Endothelial cell of umbilical vein (primary cell): ENCODE data around the gene POU6F2. TPM values are rescaled to one million over a fixed set of nuclear protein-coding genes. Genes with fewer than 3 reads are reported as not detected.

Experiments
- BruUV-seq: library from RNA; stranded (reverse); fragments of 400-500 nt; replicated peaks from 2 replicates; lab custom pipeline; 2021; lab: Mats Ljungman, UMichigan
- CTCF ChIA-PET: fragments of 300-600, 350-600 bp; sonication (Branson Sonifier 250); formaldehyde crosslinking; loops from one replicate; lab custom pipeline; 2021; ENCODE audit warnings: antibody characterized with exemption, inconsistent platforms; lab: Charles Lee
- POLR2A ChIA-PET: fragments of 300-600, 350-600 bp; sonication (Branson Sonifier 250); formaldehyde crosslinking; loops from one replicate; lab custom pipeline; 2021; ENCODE audit warnings: antibody characterized with exemption, inconsistent platforms; lab: Charles Lee
- DNase-seq: peaks from one replicate; pipeline ENCODE4 v3.0.0-alpha.2; 2011; ENCODE audit warnings: low read depth, low spot score
- FAIRE-seq: peaks from 2 replicates; lab custom pipeline; 2011; peaks lifted over from hg19 to GRCh38; lab: Jason Lieb, UNC
- H2AFZ ChIP-seq: 2 replicates; pipeline ENCODE4 v1.6.0; 2012; ENCODE audit warnings: low read depth, low read length, control low read depth, inconsistent platforms
- H3K27ac ChIP-seq: 2 replicates; pipeline ENCODE4 v1.5.1; 2011; ENCODE audit warnings: low read depth, mild to moderate bottlenecking, control low read depth, low read length, moderate library complexity; ENCODE audit not compliant: insufficient read depth
- H3K27me3 ChIP-seq, 2 experiments: 2 replicates each; pipeline versions ENCODE4 v1.6.0 to v1.6.1; 2011; ENCODE audit warnings: low read length in 2 of 2, mixed read lengths in 1 of 2; ENCODE audit not compliant: control insufficient read depth in 2 of 2, insufficient read depth in 2 of 2
- H3K36me3 ChIP-seq, 2 experiments: 2 replicates in 1 of 2; 3 replicates in 1 of 2; pipeline ENCODE4 v1.5.1; 2011; ENCODE audit warnings: low read length in 2 of 2, mild to moderate bottlenecking in 1 of 2, moderate library complexity in 1 of 2; ENCODE audit not compliant: control insufficient read depth in 2 of 2, insufficient read depth in 2 of 2; ENCODE audit errors: extremely low read depth in 1 of 2
- H3K4me1 ChIP-seq: 3 replicates; pipeline ENCODE4 v1.5.1; 2011; ENCODE audit warnings: mild to moderate bottlenecking, low read length; ENCODE audit not compliant: control insufficient read depth, insufficient read depth; ENCODE audit errors: extremely low read depth
- H3K4me2 ChIP-seq: 2 replicates; pipeline ENCODE4 v1.6.1; 2011; ENCODE audit warnings: low read length, control low read depth, mixed read lengths; ENCODE audit not compliant: insufficient read depth
- H3K4me3 ChIP-seq, 3 experiments: fragments of 200-600 bp in 1 of 3; sonication (generic), shearing (Covaris generic) in 1 of 3; replicated peaks in 1 of 3; 2 replicates each; pipeline ENCODE4 v1.5.1; 2011 to 2016; ENCODE audit warnings: control low read depth in 3 of 3, low read length in 3 of 3, mild to moderate bottlenecking in 2 of 3, inconsistent platforms in 1 of 3, low read depth in 1 of 3, moderate library complexity in 1 of 3; ENCODE audit not compliant: insufficient read depth in 1 of 3
- H3K79me2 ChIP-seq: 2 replicates; pipeline ENCODE4 v1.6.0; 2012; ENCODE audit warnings: low read length, inconsistent platforms; ENCODE audit not compliant: control insufficient read depth, insufficient read depth
- H3K9ac ChIP-seq: replicated peaks from 2 replicates; pipeline ENCODE3; 2011; ENCODE audit warnings: low read length, control low read depth; ENCODE audit not compliant: insufficient read depth; ENCODE audit errors: extremely low read depth
- H3K9me1 ChIP-seq: replicated peaks from 3 replicates; pipeline ENCODE4 v1.6.0; 2011; ENCODE audit warnings: mild to moderate bottlenecking, low read length; ENCODE audit not compliant: control insufficient read depth, insufficient read depth; ENCODE audit errors: extremely low read depth
- H3K9me3 ChIP-seq: replicated peaks from 2 replicates; pipeline ENCODE4 v1.5.1; 2012; ENCODE audit warnings: low read length, inconsistent platforms; ENCODE audit not compliant: control insufficient read depth, insufficient read depth
- H4K20me1 ChIP-seq: replicated peaks from 2 replicates; pipeline ENCODE3; 2011; ENCODE audit warnings: mild to moderate bottlenecking, low read length; ENCODE audit not compliant: control insufficient read depth, insufficient read depth; ENCODE audit errors: extremely low read depth
- EZH2 ChIP-seq: IDR thresholded peaks from 2 replicates; pipeline ENCODE4 v1.6.1; 2012; ENCODE audit warnings: borderline replicate concordance, low read depth, mild to moderate bottlenecking, moderate library complexity, low read length, inconsistent platforms; ENCODE audit not compliant: severe bottlenecking
- FOS ChIP-seq: IDR thresholded peaks from 2 replicates; pipeline ENCODE4 v1.6.1; 2011; ENCODE audit warnings: mild to moderate bottlenecking, low read length, moderate library complexity, borderline replicate concordance; ENCODE audit not compliant: insufficient read depth
- GATA2 ChIP-seq: IDR thresholded peaks from 2 replicates; pipeline ENCODE4 v1.7.0; 2011; ENCODE audit warnings: low read depth, mild to moderate bottlenecking, moderate library complexity, mixed read lengths, low read length; ENCODE audit not compliant: insufficient read length, insufficient read depth
- JUN ChIP-seq: IDR thresholded peaks from 2 replicates; pipeline ENCODE4 v1.6.1; 2011; ENCODE audit warnings: borderline replicate concordance, low read depth; ENCODE audit not compliant: insufficient read length, insufficient read depth
- MYC ChIP-seq: IDR thresholded peaks from one replicate; pipeline ENCODE4 v1.6.1; 2011; ENCODE audit warnings: mild to moderate bottlenecking, low read depth, low read length
- POLR2A ChIP-seq: IDR thresholded peaks from 2 replicates; pipeline ENCODE4 v1.6.1; 2012; ENCODE audit warnings: low read depth, mild to moderate bottlenecking, control low read depth, low read length
- POLR2AphosphoS5 ChIP-seq: IDR thresholded peaks from 2 replicates; pipeline ENCODE4 v1.6.1; 2012; ENCODE audit warnings: low read depth, mild to moderate bottlenecking, control low read depth, low read length, moderate library complexity; ENCODE audit not compliant: insufficient read depth
- dilution Hi-C: fragments of 300-500 bp; cut with MboI; formaldehyde crosslinking; loops from one replicate; pipeline ENCODE4 v1.15.0; 2019; ENCODE audit warnings: low sequenced_read_pairs; ENCODE audit not compliant: extremely low pct_ligation_motif_present
- intact Hi-C: fragments of 100-400 bp; cut with micrococcal nuclease; formaldehyde crosslinking; loops from one replicate; pipeline ENCODE4 v1.10.0; 2022
- polyA plus RNA-seq, 4 experiments: library from polyadenylated mRNA; depleted of rRNA in 3 of 4; stranded (reverse) in 3 of 4; unstranded in 1 of 4; fragments of >200 nt; gene quantifications; 2 replicates each; pipeline versions ENCODE4 v1.2.1 to v1.2.3, GENCODE V29; 2011 to 2012; ENCODE audit warnings: missing spikeins in 1 of 4
- total RNA-seq: library from RNA; stranded (reverse); gene quantifications from 2 replicates; pipeline ENCODE4 v1.2.3, GENCODE V29; 2021
- TF ChIP-seq, protein P1 (sequence below): IDR thresholded peaks from 2 replicates; pipeline ENCODE4 v1.6.1; 2011; ENCODE audit not compliant: insufficient read depth, insufficient read length
- TF ChIP-seq, protein P2 (sequence below), 2 donors: IDR thresholded peaks; 1 replicate in 1 of 2; 2 replicates in 1 of 2; pipeline ENCODE4 v1.5.1; 2011; ENCODE audit warnings: low read length in 2 of 2, mild to moderate bottlenecking in 2 of 2, moderate library complexity in 2 of 2, control low read depth in 1 of 2, inconsistent platforms in 1 of 2, low read depth in 1 of 2; ENCODE audit not compliant: insufficient read depth in 1 of 2; ENCODE audit errors: extremely low read depth in 1 of 2

POU6F2 gene
- total and polyA plus RNA-seq, 2 donors (not counting 3 experiments of a cell fraction or from before 2014, with no cell fraction given), result 0.29 TPM; not detected in 1

DNA sequence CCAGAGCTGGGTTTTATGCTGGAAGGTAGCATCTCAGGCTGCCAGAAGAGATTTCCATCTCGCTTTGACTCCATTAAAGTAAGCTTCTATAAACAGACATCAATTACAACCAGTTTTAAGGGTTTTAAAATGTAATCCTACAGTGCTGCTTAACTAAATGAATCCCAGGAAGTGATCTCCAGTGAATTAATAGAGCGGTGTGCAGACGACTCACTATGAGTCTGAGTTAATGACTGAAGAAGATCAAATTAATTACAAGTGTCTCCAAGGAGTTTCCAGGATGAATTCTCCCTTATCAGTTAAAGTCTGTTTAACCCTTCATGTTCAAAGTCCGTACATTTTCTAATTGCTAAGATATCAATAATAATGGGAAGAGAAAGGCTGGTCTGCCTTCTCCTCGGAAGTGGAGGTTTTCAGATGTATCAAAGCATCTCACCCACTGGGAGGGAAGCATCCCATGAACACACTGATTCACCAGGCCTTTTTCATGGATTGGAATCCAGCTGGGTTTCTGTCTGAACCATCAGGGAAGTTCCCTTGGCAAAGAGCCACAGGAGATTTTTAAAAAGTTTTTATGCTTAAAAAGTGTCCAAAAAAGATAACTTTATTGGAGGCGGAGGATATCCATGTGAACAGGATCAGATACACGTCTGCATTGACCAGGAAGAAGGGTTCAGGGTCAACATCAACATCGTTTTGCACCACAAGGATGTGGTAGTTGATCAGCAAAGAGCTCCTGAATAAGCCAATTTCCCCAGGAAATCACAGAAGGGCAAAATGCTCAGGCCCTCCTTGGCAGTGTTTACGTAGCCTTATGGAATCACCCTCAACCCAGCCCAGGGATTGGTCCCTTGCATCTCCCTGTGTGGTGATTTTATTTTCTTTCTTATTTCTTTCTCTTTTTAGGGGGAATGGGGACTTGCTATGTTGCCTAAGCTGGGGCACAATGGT is 288.2 kb downstream of the POU6F2 start:
- FAIRE-seq (no peak), DNase-seq (no peak)
- H3K4me1 ChIP-seq, result no peaks in the 10 kb centered on the region
- no peaks in the 10 kb centered on the region for H3K27me3 ChIP-seq
- no peaks in the 10 kb centered on the region for H4K20me1 ChIP-seq
- no peak overlapping the region for H2AFZ ChIP-seq
- no peaks in the 10 kb centered on the region for H3K79me2 ChIP-seq
- dilution Hi-C loops, result no loop called here
- POLR2A ChIA-PET, result no interaction called here
- no peak for TF ChIP-seq JUN
- no peak for TF ChIP-seq EZH2
- TF ChIP-seq, protein P1, sequence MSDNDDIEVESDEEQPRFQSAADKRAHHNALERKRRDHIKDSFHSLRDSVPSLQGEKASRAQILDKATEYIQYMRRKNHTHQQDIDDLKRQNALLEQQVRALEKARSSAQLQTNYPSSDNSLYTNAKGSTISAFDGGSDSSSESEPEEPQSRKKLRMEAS, result no peak
- no peak for TF ChIP-seq GATA2
- TF ChIP-seq POLR2A, result no peak
- TF ChIP-seq FOS, result no peak
- no peak for TF ChIP-seq POLR2AphosphoS5
- TF ChIP-seq, protein P2, sequence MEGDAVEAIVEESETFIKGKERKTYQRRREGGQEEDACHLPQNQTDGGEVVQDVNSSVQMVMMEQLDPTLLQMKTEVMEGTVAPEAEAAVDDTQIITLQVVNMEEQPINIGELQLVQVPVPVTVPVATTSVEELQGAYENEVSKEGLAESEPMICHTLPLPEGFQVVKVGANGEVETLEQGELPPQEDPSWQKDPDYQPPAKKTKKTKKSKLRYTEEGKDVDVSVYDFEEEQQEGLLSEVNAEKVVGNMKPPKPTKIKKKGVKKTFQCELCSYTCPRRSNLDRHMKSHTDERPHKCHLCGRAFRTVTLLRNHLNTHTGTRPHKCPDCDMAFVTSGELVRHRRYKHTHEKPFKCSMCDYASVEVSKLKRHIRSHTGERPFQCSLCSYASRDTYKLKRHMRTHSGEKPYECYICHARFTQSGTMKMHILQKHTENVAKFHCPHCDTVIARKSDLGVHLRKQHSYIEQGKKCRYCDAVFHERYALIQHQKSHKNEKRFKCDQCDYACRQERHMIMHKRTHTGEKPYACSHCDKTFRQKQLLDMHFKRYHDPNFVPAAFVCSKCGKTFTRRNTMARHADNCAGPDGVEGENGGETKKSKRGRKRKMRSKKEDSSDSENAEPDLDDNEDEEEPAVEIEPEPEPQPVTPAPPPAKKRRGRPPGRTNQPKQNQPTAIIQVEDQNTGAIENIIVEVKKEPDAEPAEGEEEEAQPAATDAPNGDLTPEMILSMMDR (IDR thresholded peaks at IDR 0.05; ENCODE audit: extremely low read depth in 1 of 2, insufficient read depth in 1 of 2, low read depth in 1 of 2, low read length in 2 of 2), result no peak
- no peak for TF ChIP-seq MYC
- no peaks in the 10 kb centered on the region for H3K9me3 ChIP-seq
- CTCF ChIA-PET, result no interaction called here
- no TSS peak for BruUV-seq
- H3K9ac ChIP-seq, result no peak overlapping the region
- intact Hi-C loops, result no loop called here
- no peak overlapping the region for H3K4me2 ChIP-seq
- H3K36me3 ChIP-seq, result no peaks in the 10 kb centered on the region
- no peak overlapping the region for H3K27ac ChIP-seq
- H3K9me1 ChIP-seq, result no peaks in the 10 kb centered on the region
- H3K4me3 ChIP-seq, result no peak overlapping the region
